Neutrophil (primary cell): ENCODE measurements around the gene SDHB.

ENCODE experiments used
- H3K27ac ChIP-seq: fragments of 200-600 bp; sonication (generic); 2 replicates; pipeline ENCODE4 v1.5.1; 2016; ENCODE audit warnings: mild to moderate bottlenecking, moderate library complexity
- H3K27me3 ChIP-seq: fragments of 200-600 bp; sonication (generic); 2 replicates; pipeline ENCODE4 v1.6.0; 2016; ENCODE audit warnings: mild to moderate bottlenecking
- H3K36me3 ChIP-seq: fragments of 200-600 bp; sonication (generic); 2 replicates; pipeline ENCODE4 v1.5.1; 2017
- H3K4me1 ChIP-seq, 2 experiments: fragments of 200-600 bp in 1 of 2; sonication (generic) in 1 of 2; 1 replicate in 1 of 2; 2 replicates in 1 of 2; pipeline versions ENCODE4 v1.5.1 to v1.6.1; 2013 to 2016; ENCODE audit warnings: low read depth in 1 of 2, low read length in 1 of 2, mild to moderate bottlenecking in 1 of 2, moderate library complexity in 1 of 2; ENCODE audit not compliant: control insufficient read depth in 1 of 2, insufficient read depth in 1 of 2
- H3K4me3 ChIP-seq, 2 experiments: fragments of 200-600 bp in 1 of 2; sonication (generic) in 1 of 2; 1 replicate in 1 of 2; 2 replicates in 1 of 2; pipeline ENCODE4 v1.5.1; 2013 to 2016; ENCODE audit warnings: low read depth in 1 of 2, low read length in 1 of 2, mild to moderate bottlenecking in 1 of 2, moderate library complexity in 1 of 2
- H3K9me3 ChIP-seq: fragments of 200-600 bp; sonication (generic); 2 replicates; pipeline ENCODE4 v1.5.1; 2016
- TF ChIP-seq, protein P1 (sequence below): fragments of 200-600 bp; sonication (generic); IDR thresholded peaks from 2 replicates; pipeline ENCODE4 v1.5.1; 2016; ENCODE audit warnings: antibody characterized with exemption

The SDHB gene

DNA sequence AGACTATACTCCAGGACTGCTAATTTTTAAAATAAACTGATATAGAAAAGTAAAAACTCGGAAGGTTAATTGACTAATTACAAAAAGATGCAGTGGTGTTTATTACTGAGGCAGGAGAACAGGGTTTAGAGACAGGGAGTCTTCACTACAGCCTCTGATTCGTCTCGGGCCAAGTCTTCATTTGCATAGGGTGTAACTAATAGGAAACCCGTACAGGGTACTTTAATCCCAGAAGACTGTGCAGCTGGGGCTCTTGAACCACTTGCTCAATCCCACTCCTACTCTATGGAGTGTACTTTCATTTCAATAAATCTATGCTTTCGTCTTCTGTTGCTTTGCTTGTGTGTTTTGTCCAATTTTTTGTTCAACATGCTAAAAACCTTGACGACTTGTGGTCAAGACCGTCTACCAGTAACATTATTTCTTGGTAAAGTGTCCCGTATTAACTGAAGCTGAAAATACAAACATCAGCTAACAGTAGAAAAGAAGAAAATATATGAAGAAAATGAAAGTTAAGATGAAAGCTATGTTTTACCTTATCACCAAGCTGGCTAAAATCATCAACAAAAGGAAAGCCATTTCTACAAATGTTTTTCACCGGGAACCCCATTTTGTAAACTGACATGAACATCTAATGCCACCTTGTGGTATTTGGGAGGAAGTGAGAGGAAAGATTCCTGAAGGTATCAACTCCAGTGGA lies 8.0 kb downstream of the SDHB start:
- H3K36me3 ChIP-seq: peaks cover 45% of the 10 kb centered on the region
- no peak overlapping the region for H3K4me3 ChIP-seq
- TF ChIP-seq, protein P1, sequence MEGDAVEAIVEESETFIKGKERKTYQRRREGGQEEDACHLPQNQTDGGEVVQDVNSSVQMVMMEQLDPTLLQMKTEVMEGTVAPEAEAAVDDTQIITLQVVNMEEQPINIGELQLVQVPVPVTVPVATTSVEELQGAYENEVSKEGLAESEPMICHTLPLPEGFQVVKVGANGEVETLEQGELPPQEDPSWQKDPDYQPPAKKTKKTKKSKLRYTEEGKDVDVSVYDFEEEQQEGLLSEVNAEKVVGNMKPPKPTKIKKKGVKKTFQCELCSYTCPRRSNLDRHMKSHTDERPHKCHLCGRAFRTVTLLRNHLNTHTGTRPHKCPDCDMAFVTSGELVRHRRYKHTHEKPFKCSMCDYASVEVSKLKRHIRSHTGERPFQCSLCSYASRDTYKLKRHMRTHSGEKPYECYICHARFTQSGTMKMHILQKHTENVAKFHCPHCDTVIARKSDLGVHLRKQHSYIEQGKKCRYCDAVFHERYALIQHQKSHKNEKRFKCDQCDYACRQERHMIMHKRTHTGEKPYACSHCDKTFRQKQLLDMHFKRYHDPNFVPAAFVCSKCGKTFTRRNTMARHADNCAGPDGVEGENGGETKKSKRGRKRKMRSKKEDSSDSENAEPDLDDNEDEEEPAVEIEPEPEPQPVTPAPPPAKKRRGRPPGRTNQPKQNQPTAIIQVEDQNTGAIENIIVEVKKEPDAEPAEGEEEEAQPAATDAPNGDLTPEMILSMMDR: peak; percentile 52
- H3K27ac ChIP-seq: no peak overlapping the region
- H3K27me3 ChIP-seq: no peaks in the 10 kb centered on the region
- H3K4me1 ChIP-seq: peaks cover 0 to 8% of the 10 kb centered on the region in 2 experiments
- H3K9me3 ChIP-seq: no peaks in the 10 kb centered on the region

DNA sequence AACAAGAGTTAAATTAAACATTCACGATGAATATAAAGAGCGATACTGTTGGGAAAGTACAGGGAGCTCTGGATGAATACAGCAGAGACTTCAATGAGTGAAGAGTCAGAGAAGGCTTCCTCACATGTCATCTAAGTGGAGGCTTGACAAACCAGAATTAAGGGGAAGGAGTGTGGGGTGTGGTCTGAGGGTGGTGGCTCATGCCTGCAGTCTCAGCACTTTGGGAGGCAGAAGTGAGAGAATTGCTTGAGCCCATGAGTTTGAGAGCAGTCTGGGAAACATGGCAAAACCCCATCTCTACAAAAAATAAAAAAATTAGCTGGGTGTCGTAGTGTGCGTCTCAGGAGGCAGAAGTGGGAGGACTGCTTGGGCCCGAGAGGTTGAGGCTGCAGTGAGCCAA lies 8.7 kb downstream of the SDHB start:
- Histone ChIP-seq H3K27me3 (no peaks in the 10 kb centered on the region), H3K4me1 (peaks cover 0 to 8% of the 10 kb centered on the region in 2 experiments), H3K9me3 (no peaks in the 10 kb centered on the region), H3K4me3 (no peak overlapping the region), H3K36me3 (peaks cover 48% of the 10 kb centered on the region), H3K27ac (no peak overlapping the region)
- TF ChIP-seq, protein P1: no peak

DNA sequence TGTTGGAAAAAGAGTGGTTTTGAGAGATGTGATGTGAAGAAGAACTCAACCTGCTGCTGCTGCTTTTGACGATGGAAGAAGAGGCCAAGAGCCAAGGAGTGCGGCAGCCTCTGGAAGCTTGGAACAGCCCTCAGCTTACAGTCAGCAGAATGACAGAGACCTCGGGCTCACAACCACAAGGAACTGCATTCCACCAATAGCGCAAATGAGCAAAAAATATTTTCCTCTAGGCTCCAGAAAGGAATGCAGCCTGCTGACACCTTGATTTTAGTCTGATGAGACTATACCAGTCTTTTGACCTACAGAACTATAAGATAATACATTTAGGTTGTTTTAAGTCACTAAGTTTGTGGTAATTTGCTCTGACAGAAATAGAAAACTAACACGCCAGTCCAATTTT lies 10.2 kb downstream of the SDHB start:
- Histone ChIP-seq H3K36me3 (peaks cover 51% of the 10 kb centered on the region), H3K4me3 (no peak overlapping the region), H3K9me3 (no peaks in the 10 kb centered on the region), H3K27ac (no peak overlapping the region), H3K27me3 (no peaks in the 10 kb centered on the region), H3K4me1 (peaks cover 0 to 8% of the 10 kb centered on the region in 2 experiments)
- TF ChIP-seq, protein P1: no peak

DNA sequence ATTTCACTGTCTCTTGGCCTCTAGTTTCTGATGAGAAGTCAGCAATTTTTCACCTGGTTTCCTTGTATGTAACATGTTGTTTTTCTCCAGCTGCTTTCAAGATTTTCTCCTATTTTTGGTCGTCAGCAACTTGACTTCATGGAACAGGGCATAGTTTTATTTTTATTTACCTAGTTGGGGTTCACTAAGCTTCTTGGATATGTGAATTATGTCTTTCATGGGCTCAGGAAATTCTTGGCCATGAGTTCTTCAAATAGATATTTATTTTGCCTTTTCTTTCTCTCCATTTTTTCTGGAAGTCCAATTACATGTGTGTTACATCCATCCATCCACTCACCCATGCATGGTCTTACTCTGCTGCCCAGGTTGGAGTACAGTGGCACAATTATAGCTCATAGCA lies 13.7 kb downstream of the SDHB start:
- Histone ChIP-seq H3K27ac (no peak overlapping the region), H3K4me3 (no peak overlapping the region), H3K27me3 (no peaks in the 10 kb centered on the region), H3K36me3 (peaks cover 73% of the 10 kb centered on the region), H3K4me1 (no peaks in the 10 kb centered on the region), H3K9me3 (no peaks in the 10 kb centered on the region)
- TF ChIP-seq, protein P1: no peak

DNA sequence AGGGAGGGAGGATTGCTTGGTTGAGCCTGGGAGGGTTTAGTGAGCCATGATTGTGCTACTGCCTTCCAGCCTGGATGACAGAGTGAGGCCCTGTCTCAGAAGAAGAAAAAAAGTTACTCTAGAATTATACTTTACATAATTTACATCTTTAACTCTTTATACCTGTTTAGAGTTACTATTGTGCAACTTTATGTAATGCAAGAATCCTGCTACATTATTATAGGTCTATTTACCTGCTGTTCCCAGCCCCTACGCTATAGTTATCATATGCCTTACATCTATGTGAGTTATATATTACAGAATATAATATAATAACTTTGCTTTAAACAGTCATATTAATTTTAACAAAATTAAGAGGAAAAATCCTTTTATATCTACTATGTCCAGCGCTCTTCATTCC lies 14.3 kb downstream of the SDHB start:
- Histone ChIP-seq H3K4me3 (no peak overlapping the region), H3K9me3 (no peaks in the 10 kb centered on the region), H3K27me3 (no peaks in the 10 kb centered on the region), H3K36me3 (peaks cover 70% of the 10 kb centered on the region), H3K27ac (no peak overlapping the region), H3K4me1 (no peaks in the 10 kb centered on the region)
- TF ChIP-seq, protein P1: no peak
